Gastrocnemius medialis (tissue), 4 donors: ENCODE results near the gene ELMO1.

ENCODE experiments used
- POLR2A ChIP-seq, 2 donors: fragments of 450-650 bp; IDR thresholded peaks; one replicate each; pipeline ENCODE4 v1.6.1; 2017; ENCODE audit warnings: antibody characterized with exemption in 2 of 2, mild to moderate bottlenecking in 2 of 2, moderate library complexity in 2 of 2
- TF ChIP-seq, protein P1 (sequence below), 5 experiments: fragments of 450-650 bp in 3 of 5; fragments of 200-600 bp in 2 of 5; sonication (generic) in 2 of 5; IDR thresholded peaks in 4 of 5; conservative IDR thresholded peaks in 1 of 5; 1 replicate in 4 of 5; 2 replicates in 1 of 5; pipeline ENCODE4 v1.5.1; 2016 to 2019; ENCODE audit warnings: antibody characterized with exemption in 5 of 5, mild to moderate bottlenecking in 3 of 5, moderate library complexity in 3 of 5

DNA sequence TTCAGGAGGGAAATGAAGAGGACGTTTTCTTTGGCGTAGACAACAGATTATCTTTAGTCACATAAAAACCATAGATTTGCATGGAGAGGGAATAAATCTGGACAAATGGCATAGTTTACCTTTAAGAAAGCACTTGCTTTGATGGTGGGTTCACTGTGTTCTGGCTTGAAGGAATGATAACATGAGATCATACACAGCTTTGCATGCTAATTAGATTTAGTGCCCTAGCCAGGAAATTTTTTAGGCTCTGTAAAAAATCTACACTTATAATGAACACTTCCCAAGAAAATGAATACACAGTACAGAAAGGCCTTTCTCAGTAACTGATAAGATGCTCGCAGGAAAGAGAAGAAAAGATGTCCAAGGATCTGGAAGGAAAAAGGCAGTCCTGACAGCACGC, 506.1 kb downstream of the ELMO1 start:
- TF ChIP-seq, protein P1, sequence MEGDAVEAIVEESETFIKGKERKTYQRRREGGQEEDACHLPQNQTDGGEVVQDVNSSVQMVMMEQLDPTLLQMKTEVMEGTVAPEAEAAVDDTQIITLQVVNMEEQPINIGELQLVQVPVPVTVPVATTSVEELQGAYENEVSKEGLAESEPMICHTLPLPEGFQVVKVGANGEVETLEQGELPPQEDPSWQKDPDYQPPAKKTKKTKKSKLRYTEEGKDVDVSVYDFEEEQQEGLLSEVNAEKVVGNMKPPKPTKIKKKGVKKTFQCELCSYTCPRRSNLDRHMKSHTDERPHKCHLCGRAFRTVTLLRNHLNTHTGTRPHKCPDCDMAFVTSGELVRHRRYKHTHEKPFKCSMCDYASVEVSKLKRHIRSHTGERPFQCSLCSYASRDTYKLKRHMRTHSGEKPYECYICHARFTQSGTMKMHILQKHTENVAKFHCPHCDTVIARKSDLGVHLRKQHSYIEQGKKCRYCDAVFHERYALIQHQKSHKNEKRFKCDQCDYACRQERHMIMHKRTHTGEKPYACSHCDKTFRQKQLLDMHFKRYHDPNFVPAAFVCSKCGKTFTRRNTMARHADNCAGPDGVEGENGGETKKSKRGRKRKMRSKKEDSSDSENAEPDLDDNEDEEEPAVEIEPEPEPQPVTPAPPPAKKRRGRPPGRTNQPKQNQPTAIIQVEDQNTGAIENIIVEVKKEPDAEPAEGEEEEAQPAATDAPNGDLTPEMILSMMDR (IDR thresholded peaks at IDR 0.05 in 4 of 5, conservative IDR thresholded peaks at IDR 0.05 in 1 of 5), result no peak
- no peak for TF ChIP-seq POLR2A (IDR thresholded peaks at IDR 0.05)
